ENCODE results near the gene CKMT1A. TPM values are rescaled to one million over a fixed set of nuclear protein-coding genes. Genes with fewer than 3 reads are reported as not detected.

CKMT1A gene
- 2.2 to 3.1 TPM (median 2.7 TPM) in 5 replicates for total RNA-seq (2022; extraction: Qiagen RNA extraction; ENCODE audit: low read depth)

DNA sequence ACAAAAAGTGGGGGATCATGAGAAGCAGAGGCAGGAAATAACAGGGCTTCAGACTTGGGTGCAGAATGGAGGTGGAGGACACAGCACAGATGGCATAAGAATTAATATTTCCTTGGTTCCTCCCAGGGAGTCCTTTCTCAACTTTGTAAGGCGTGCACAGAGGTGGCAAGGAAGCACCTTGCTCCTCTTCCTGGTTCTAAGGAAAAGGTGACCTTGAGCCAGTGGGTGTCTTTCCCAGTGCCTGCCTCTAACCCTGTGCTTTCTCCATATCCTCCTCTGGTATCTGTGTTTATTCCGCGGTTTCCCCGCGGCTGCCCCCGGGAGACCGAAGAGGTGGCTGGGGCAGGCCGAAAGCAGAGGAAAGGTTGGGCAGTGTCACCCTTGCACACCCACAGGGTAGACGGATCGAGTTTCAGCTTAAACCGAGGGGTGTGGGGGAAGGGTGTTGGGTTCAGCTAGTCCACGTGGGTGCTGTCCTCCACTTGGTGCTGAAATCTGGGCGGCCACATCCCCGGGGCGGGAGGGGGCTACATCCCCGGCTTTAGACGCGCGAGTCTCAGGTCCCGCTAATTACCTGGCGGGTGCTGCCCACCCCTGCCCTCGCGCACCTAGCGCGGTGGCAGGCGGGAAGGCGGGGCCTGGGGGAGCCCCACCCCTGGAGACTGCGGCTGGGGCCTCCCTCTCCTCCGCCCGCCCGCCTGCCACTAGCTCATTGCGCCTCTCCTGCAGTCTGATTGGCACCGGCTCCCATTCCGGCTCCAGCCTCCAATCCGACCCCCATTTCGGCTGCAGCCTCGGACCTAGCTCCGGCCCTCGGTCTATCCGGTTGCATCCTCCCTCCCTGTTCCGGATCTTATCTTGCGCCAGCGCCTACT lies at the start of gene CKMT1A:
Gene CKMT1A, plus strand, starts transcription at position 712 of the 875 bp plus-strand sequence. CDS start 192 bp downstream, outside the sequence.

DNA sequence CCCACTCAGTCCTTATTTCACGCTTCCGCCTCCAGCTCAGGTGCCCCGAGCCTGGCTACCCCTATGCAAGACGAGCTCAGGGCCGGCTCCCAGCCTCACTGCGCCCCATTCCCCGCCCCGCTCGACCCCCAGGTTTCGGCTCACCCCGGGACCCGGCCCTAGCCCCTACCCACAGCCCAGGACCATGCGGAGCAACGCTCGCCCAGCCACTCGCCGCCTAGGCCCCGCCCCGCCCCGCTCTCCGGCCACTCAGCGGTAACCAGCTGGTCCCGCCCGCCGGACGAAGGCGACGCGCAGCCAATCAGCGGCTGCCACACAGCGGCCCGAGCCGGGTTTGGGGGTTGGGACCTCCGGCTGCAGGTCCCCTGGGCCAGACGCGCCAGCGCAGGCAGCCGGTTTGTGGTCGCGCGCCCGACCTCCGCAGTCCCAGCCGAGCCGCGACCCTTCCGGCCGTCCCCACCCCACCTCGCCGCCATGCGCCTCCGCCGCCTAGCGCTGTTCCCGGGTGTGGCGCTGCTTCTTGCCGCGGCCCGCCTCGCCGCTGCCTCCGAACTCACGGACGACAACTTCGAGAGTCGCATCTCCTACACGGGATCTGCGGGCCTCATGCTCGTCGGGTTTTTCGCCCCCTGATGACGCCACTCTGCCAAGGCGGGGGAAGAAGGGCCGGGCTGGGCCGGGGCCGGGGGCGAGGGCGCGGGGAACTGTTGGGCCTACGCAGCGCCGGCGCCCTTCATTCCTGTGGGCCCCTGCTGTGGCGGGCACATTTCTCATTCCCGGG lies 44.8 kb upstream of the CKMT1A start, which contains the start of gene CATSPER2:
Gene CATSPER2, minus strand, starts transcription at position 196 of the 781 bp plus-strand sequence. CDS start 783 bp downstream, outside the sequence.

DNA sequence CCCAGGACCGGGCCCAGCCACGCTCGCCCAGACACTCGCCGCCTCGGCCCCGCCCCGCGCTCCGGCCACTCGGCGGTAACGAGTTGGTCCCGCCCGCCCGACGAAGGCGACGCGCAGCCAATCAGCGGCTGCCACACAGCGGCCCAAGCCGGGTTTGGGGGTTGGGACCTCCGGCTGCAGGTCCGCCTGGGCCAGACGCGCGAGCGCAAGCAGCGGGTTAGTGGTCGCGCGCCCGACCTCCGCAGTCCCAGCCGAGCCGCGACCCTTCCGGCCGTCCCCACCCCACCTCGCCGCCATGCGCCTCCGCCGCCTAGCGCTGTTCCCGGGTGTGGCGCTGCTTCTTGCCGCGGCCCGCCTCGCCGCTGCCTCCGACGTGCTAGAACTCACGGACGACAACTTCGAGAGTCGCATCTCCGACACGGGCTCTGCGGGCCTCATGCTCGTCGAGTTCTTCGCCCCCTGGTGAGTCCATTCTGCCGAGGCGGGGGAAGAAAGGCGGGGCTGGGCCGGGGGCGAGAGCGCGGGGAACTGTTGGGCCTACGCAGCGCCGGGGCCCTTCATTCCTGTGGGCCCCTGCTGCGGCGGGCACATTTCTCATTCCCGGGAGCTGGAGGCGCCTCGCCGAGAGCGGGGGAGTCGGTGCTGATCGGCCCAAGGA lies 52.7 kb downstream of the CKMT1A start, which contains the start of gene PDIA3:
Gene PDIA3, plus strand, starts transcription at position 194 of the 658 bp plus-strand sequence. Its CDS starts 102 bp downstream, at position 296.

Other genes with a start within 250 kb of the CKMT1A start
- 16.5 to 23.1 TPM (median 21.9 TPM) in 5 replicates for gene TP53BP1, start 200.7 kb upstream of the CKMT1A start, total RNA-seq (2022; extraction: Qiagen RNA extraction; ENCODE audit: low read depth)
- gene MAP1A, start 176.3 kb upstream of the CKMT1A start, total RNA-seq (2022; extraction: Qiagen RNA extraction; ENCODE audit: low read depth) = 0.75 to 0.99 TPM (median 0.84 TPM) in 5 replicates
- 5.3 to 8.8 TPM (median 7.2 TPM) in 5 replicates for gene PPIP5K1, start 103.7 kb upstream of the CKMT1A start, total RNA-seq (2022; extraction: Qiagen RNA extraction; ENCODE audit: low read depth)
- gene CKMT1B, start 99.8 kb upstream of the CKMT1A start, total RNA-seq (2022; extraction: Qiagen RNA extraction; ENCODE audit: low read depth) = 2.5 to 4.8 TPM (median 4.2 TPM) in 5 replicates
- gene STRC, start 75.1 kb upstream of the CKMT1A start, total RNA-seq (2022; extraction: Qiagen RNA extraction; ENCODE audit: low read depth) = 0.02 to 0.23 TPM (median 0.09 TPM) in 5 replicates
- gene CATSPER2, start 45.0 kb upstream of the CKMT1A start, total RNA-seq (2022; extraction: Qiagen RNA extraction; ENCODE audit: low read depth) = 0.36 to 1.9 TPM (median 0.69 TPM) in 5 replicates
- gene PDIA3, start 52.6 kb downstream of the CKMT1A start, total RNA-seq (2022; extraction: Qiagen RNA extraction; ENCODE audit: low read depth) = 269 to 374 TPM (median 348 TPM) in 5 replicates
- gene ELL3, start 83.1 kb downstream of the CKMT1A start, total RNA-seq (2022; extraction: Qiagen RNA extraction; ENCODE audit: low read depth) = 0.77 to 1.8 TPM (median 1.6 TPM) in 5 replicates
- gene SERF2, start 98.5 kb downstream of the CKMT1A start, total RNA-seq (2022; extraction: Qiagen RNA extraction; ENCODE audit: low read depth) = 471 to 668 TPM (median 637 TPM) in 5 replicates
- gene SERINC4, start 106.4 kb downstream of the CKMT1A start, total RNA-seq (2022; extraction: Qiagen RNA extraction; ENCODE audit: low read depth) = 0.06 to 0.23 TPM (median 0.12 TPM) in 4 of 5 replicates, not detected in the other
- gene HYPK, start 106.7 kb downstream of the CKMT1A start, total RNA-seq (2022; extraction: Qiagen RNA extraction; ENCODE audit: low read depth) = 3.5 to 12.8 TPM (median 5.2 TPM) in 5 replicates
- gene MFAP1, start 130.8 kb downstream of the CKMT1A start, total RNA-seq (2022; extraction: Qiagen RNA extraction; ENCODE audit: low read depth) = 25.7 to 28.2 TPM (median 27.4 TPM) in 5 replicates
- 12.4 to 16.3 TPM (median 14.4 TPM) in 5 replicates for gene WDR76, start 133.1 kb downstream of the CKMT1A start, total RNA-seq (2022; extraction: Qiagen RNA extraction; ENCODE audit: low read depth)

Data from A549 treated with DMSO at 1 μM for 4 hours (cell line).